Activated gamma-delta T cell treated with Interleukin-2 at 50 U/mL for 16 hours (primary cell): ENCODE results near the gene ANKRD40CL.
A peak's percentile ranks its signal among the peaks of the same experiment; 100 is the strongest.

Source experiments
- DNase-seq: peaks from one replicate; pipeline ENCODE4 v3.0.0-alpha.2; 2020

ANKRD40CL gene

GRCh38 chr17:50785946-50786570 lies 18.7 kb upstream of the ANKRD40CL start:
- no peak for DNase-seq

GRCh38 chr17:50785126-50785525 lies 17.8 kb upstream of the ANKRD40CL start:
- no peak for DNase-seq

GRCh38 chr17:50783905-50784304 lies 16.6 kb upstream of the ANKRD40CL start:
- no peak for DNase-seq

GRCh38 chr17:50783193-50783660 lies 15.9 kb upstream of the ANKRD40CL start:
- DNase-seq, result peak; percentile 75

GRCh38 chr17:50781167-50781566 lies 13.8 kb upstream of the ANKRD40CL start:
- DNase-seq, result no peak

- DNase-seq, result peak; percentile 40
Observed at GRCh38 chr17:50779747-50780353, 12.5 kb upstream of the ANKRD40CL start.

- no peak for DNase-seq
Observed at GRCh38 chr17:50778988-50779387, 11.7 kb upstream of the ANKRD40CL start.

- no peak for DNase-seq
Observed at GRCh38 chr17:50778471-50778870, 11.2 kb upstream of the ANKRD40CL start.

- no peak for DNase-seq
Observed at GRCh38 chr17:50775926-50776325, 8.6 kb upstream of the ANKRD40CL start.

- no peak for DNase-seq
Observed at GRCh38 chr17:50774225-50774803, 7.0 kb upstream of the ANKRD40CL start.

- no peak for DNase-seq
Observed at GRCh38 chr17:50771991-50772785, 4.9 kb upstream of the ANKRD40CL start.

- no peak for DNase-seq
Observed at GRCh38 chr17:50770346-50770745, 3.0 kb upstream of the ANKRD40CL start.

GRCh38 chr17:50769884-50770283 lies 2.6 kb upstream of the ANKRD40CL start:
- DNase-seq, result no peak

GRCh38 chr17:50768346-50768761 lies 1.0 kb upstream of the ANKRD40CL start:
- no peak for DNase-seq

- DNase-seq, result no peak
Observed at GRCh38 chr17:50767030-50767429, 288 bp downstream of the ANKRD40CL start.

GRCh38 chr17:50766222-50767023 lies 895 bp downstream of the ANKRD40CL start:
- DNase-seq, result no peak

- no peak for DNase-seq
Observed at GRCh38 chr17:50765454-50766221, 1.7 kb downstream of the ANKRD40CL start.

- DNase-seq, result no peak
Observed at GRCh38 chr17:50764734-50765149, 2.6 kb downstream of the ANKRD40CL start.

- no peak for DNase-seq
Observed at GRCh38 chr17:50763716-50764475, 3.4 kb downstream of the ANKRD40CL start.

- no peak for DNase-seq
Observed at GRCh38 chr17:50762177-50762576, 5.1 kb downstream of the ANKRD40CL start.

GRCh38 chr17:50758989-50759544 lies 8.3 kb downstream of the ANKRD40CL start:
- DNase-seq, result no peak
